SH-SY5Y (cell line): Measurements from ENCODE around the gene MSI2.

Experiments used
- GATA2 ChIP-seq: IDR thresholded peaks from 2 replicates; pipeline ENCODE4 v1.6.1; 2011; ENCODE audit warnings: mild to moderate bottlenecking, low read depth, low read length
- GATA3 ChIP-seq: IDR thresholded peaks from 2 replicates; pipeline ENCODE4 v1.6.1; 2011; ENCODE audit warnings: low read depth, mild to moderate bottlenecking, low read length, moderate library complexity

- no peak for TF ChIP-seq GATA2
- no peak for TF ChIP-seq GATA3
Measured at GRCh38 chr17:57299176-57299575, 42.9 kb downstream of the MSI2 start.
